PC-3 (cell line): ENCODE measurements around the gene MSI2.

Source experiments
- CTCF ChIP-seq: fragments of 300-600 bp; sonication (generic); conservative IDR thresholded peaks from 2 replicates; pipeline ENCODE4 v1.5.1; 2017; ENCODE audit warnings: antibody characterized with exemption, low read depth, mild to moderate bottlenecking, low read length
- EZH2 ChIP-seq: fragments of 300-600 bp; sonication (generic); IDR thresholded peaks from one replicate; pipeline ENCODE4 v1.6.1; 2017; ENCODE audit warnings: antibody characterized with exemption, mild to moderate bottlenecking, low read length; ENCODE audit not compliant: unreplicated experiment
- EZH2phosphoT487 ChIP-seq: fragments of 300-600 bp; sonication (generic); IDR thresholded peaks from 2 replicates; pipeline ENCODE4 v1.6.1; 2018; ENCODE audit warnings: mild to moderate bottlenecking, antibody characterized with exemption, low read length, borderline replicate concordance

DNA sequence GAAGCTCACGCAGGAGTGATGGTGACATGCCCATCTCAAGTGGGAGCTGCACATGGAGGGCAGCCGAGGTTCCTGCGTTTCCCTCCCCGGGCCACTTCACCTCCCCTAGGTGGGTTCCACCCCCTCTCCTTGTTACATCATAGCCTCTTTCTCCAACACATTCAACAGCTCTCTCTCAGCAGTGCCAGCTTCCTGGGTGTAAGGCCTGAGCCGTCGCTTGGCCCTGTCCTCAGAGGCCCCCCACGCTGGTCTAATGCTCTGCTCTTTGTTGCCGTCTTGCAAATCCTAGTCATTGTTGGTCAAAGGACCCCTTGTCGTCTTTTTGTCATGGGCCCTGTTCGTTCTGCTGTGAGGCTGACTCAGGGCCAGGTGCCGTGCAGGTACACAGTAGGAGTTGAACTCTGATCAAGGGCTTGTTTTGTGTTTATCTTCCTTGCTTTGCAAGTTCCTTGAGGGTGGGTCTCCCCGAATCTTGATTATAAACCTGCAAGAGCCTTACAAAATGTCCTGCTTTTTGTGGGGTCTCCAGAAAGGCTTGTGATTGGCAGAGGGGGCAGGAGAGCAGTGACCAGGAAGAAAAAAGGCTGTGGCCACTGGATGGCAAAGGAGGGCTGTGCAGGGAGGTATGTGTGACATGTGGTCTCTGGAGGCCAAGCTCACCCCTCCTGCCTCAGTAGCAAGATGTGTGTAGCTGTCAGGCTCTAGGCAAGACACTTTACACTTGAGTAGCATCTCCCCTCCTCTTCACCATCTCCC, 352.2 kb downstream of the MSI2 start:
- TF ChIP-seq CTCF (no peak), EZH2 (no peak), EZH2phosphoT487 (no peak)
